Cardiac muscle cell (in vitro differentiated cells and primary cell): Measurements from ENCODE around the gene CNTNAP2. TPM values are rescaled to one million over a fixed set of nuclear protein-coding genes. Genes with fewer than 3 reads are reported as not detected.

ENCODE experiments used
- DNase-seq, 2 donors: peaks; one replicate each; pipeline versions ENCODE4 v3.0.0 to v3.0.0-alpha.2; 2010 to 2017; ENCODE audit warnings: low read depth in 1 of 2, low spot score in 1 of 2
- H3K27ac ChIP-seq: fragments of 200-600 bp; sonication (generic); 2 replicates; pipeline ENCODE4 v1.5.1; 2016
- H3K27me3 ChIP-seq: fragments of 200-600 bp; sonication (generic); 2 replicates; pipeline ENCODE4 v1.6.0; 2016; ENCODE audit warnings: control low read depth
- H3K36me3 ChIP-seq: fragments of 200-600 bp; sonication (generic); 2 replicates; pipeline ENCODE4 v1.5.1; 2016; ENCODE audit warnings: control low read depth
- H3K4me1 ChIP-seq: fragments of 200-600 bp; sonication (generic); 2 replicates; pipeline ENCODE4 v1.8.1; 2017; ENCODE audit warnings: low read depth, mild to moderate bottlenecking, mixed run types
- H3K4me3 ChIP-seq: fragments of 200-600 bp; sonication (generic); 2 replicates; pipeline ENCODE4 v1.5.1; 2016; ENCODE audit warnings: mild to moderate bottlenecking
- H3K9me3 ChIP-seq: fragments of 200-600 bp; sonication (generic); 2 replicates; pipeline ENCODE4 v1.5.1; 2017; ENCODE audit warnings: low read depth, mild to moderate bottlenecking, control low read depth
- polyA plus RNA-seq: library from polyadenylated mRNA; unstranded; fragments of >200 nt; fragmentation: Nextera tagmentation; extraction: Ambion mirVana; gene quantifications from 2 replicates; pipeline ENCODE4 v1.2.1, GENCODE V29; 2016
- total RNA-seq: library from RNA; depleted of rRNA; stranded (reverse); fragments of >200 nt; gene quantifications from 2 replicates; pipeline ENCODE4 v1.2.3, GENCODE V29; 2016
- TF ChIP-seq, protein P1 (sequence below): IDR thresholded peaks from 2 replicates; pipeline ENCODE4 v1.5.1; 2012; ENCODE audit warnings: low read depth, mild to moderate bottlenecking, low read length

Gene CNTNAP2
- total and polyA plus RNA-seq, 2 experiments from 2014 or later = 4.8 to 5.1 TPM

DNA sequence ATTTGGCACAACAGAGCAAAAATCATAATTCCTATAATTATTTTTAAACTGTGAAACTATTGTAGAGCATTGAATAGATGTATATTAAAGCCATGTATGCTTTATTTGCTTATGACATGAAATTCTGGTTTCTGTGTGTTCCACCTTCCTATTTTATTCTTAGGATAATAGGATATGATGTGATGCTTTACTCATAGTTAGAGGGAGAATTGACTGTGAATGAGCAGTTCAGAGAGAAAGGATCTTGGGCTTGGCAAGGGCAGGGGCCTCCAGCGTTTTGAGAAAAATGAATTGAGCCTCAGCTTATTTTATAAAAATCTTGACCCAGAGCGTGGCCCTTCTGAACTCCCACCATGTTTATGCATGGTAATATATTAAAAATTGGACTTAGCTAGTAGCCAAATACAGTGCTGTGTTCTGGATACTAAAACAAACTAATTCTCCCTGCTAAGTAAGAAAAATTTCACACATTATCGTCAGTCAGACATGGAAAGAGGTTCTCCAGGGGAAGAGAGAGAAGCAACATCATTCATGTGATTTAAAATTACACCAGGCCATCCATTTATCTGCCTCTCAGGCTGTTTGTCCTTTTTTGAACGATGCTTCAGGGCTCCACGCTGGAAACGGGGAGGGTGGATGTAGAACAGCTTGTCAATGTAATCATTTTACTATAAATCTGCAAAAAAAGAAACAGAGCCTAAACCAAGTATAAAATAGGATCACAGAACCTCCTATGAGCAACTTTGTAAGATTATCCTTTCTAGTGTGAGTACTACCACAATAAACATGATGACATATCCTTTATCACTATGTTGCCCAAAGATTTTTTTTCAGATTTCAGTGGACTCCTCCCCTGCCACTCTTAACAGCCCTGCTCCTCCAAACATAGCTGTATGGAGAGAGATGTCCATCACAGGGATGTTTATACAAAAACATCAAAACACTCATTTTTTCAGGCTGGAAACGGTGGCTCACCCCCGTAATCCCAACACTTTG lies 2215.9 kb downstream of the CNTNAP2 start:
- Histone ChIP-seq H3K9me3 (no peaks in the 10 kb centered on the region), H3K4me1 (peaks cover 9% of the 10 kb centered on the region), H3K27me3 (no peaks in the 10 kb centered on the region), H3K36me3 (no peaks in the 10 kb centered on the region), H3K27ac (no peak overlapping the region), H3K4me3 (no peak overlapping the region)
- TF ChIP-seq, protein P1, sequence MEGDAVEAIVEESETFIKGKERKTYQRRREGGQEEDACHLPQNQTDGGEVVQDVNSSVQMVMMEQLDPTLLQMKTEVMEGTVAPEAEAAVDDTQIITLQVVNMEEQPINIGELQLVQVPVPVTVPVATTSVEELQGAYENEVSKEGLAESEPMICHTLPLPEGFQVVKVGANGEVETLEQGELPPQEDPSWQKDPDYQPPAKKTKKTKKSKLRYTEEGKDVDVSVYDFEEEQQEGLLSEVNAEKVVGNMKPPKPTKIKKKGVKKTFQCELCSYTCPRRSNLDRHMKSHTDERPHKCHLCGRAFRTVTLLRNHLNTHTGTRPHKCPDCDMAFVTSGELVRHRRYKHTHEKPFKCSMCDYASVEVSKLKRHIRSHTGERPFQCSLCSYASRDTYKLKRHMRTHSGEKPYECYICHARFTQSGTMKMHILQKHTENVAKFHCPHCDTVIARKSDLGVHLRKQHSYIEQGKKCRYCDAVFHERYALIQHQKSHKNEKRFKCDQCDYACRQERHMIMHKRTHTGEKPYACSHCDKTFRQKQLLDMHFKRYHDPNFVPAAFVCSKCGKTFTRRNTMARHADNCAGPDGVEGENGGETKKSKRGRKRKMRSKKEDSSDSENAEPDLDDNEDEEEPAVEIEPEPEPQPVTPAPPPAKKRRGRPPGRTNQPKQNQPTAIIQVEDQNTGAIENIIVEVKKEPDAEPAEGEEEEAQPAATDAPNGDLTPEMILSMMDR = no peak
- no peak for DNase-seq

DNA sequence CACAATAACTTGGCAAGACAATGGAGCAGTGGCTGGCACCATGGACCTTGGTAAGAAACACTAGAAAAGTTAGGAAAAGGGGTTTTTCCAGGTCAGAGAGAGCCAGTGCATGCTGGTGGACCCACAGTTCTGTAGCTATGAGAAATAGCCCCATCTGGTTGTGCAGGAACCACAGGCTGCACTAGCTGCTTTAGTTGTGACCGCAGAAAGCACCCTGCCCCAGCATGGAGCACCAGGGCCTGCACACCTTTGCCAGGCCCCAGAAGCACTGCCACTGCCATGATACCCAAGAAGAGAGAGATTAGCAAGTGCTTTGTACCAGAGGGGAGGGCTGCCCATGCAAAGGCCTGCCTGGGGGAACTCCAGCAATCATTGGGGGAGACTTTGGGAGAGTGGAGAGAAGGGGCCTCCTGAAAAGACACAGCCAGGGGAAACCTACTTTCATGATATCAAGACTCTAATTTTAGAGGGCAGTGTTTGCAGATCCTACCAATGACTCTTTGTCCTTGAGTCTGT lies 2217.9 kb downstream of the CNTNAP2 start:
- DNase-seq = no peak
- no peaks in the 10 kb centered on the region for H3K27me3 ChIP-seq
- no peak overlapping the region for H3K4me3 ChIP-seq
- H3K36me3 ChIP-seq = no peaks in the 10 kb centered on the region
- no peak overlapping the region for H3K27ac ChIP-seq
- no peaks in the 10 kb centered on the region for H3K9me3 ChIP-seq
- TF ChIP-seq, protein P1 = no peak
- H3K4me1 ChIP-seq = peaks cover 9% of the 10 kb centered on the region

DNA sequence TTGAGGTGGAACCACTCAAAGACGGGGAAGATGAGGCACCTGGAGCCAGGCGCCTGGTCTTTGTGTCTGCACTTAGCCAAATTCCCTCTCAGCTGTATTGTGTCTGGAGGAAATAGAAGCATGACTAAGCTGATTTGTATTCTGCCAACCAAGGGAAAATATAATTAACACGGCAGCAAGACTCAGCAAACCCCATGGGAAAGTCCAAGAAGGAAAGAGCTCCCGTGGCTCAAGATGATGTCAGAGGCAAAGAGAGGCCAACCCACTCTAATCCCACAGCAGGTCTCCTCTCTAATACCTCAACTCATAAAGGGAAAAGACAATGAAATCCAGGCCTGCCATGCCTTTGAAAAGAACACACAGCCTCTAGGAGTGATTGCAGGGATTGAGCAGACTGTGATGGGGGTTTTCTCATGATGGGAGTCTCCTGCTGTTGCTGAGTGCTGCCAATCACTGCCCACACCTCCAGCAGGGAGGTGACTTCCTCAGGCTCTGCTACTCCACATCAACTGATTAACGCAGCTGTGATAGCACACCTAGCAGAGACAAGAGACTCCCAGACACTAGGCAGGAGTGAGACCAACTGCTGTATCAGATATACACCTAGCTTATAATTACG lies 2218.5 kb downstream of the CNTNAP2 start:
- Histone ChIP-seq H3K4me1 (peaks cover 9% of the 10 kb centered on the region), H3K36me3 (no peaks in the 10 kb centered on the region), H3K9me3 (no peaks in the 10 kb centered on the region), H3K27me3 (no peaks in the 10 kb centered on the region), H3K4me3 (no peak overlapping the region), H3K27ac (no peak overlapping the region)
- TF ChIP-seq, protein P1 = no peak
- peak in 1 of 2 donors; percentile 50 for DNase-seq

DNA sequence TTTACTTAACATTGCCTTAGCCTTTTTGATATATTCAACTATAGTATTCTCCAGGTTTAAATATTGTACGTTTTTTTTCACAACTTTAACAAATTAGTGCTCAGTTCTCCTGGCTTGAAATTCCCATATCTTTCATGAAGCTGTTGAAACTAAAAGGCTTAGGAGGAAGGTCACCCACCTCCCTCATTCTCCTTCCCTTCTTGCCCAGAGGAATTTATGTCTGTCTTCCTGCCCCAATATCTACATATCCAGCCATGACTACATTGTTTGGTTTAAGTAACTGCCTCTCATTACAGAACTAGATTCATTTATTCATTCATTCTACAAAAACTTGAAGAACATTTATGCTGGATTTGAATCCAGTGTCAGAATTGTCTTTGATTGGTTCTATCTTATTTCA lies 2219.2 kb downstream of the CNTNAP2 start:
- TF ChIP-seq, protein P1 = no peak
- Histone ChIP-seq H3K27me3 (no peaks in the 10 kb centered on the region), H3K27ac (no peak overlapping the region)

DNA sequence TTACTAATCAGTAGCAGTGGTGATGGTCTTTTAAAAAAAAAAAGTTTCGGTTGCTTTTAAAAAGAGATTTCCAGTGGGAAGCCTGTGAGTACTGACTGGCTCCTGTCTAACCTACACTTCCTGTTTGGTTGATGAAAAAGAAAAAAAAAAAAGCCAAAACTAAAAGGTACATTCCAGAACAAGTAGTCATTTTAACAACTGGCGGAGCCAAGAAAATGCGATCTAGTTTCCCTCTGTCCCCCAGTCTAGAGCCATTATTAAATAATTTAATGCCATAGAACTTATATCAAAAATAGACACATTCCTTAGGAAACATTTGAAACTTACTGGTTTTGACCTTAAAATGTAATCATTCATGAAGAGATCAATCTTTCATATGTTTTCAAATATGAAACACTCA lies 2219.8 kb downstream of the CNTNAP2 start:
- TF ChIP-seq, protein P1 = no peak
- no peak for DNase-seq

More for the DNA sequence above, 2219.2 kb downstream of the CNTNAP2 start:
- H3K9me3 ChIP-seq = no peaks in the 10 kb centered on the region
- H3K4me3 ChIP-seq = no peak overlapping the region
- H3K4me1 ChIP-seq = peaks cover 16% of the 10 kb centered on the region
- no peak for DNase-seq
- H3K36me3 ChIP-seq = no peaks in the 10 kb centered on the region

More for the DNA sequence above, 2219.8 kb downstream of the CNTNAP2 start:
- Histone ChIP-seq H3K4me3 (no peak overlapping the region), H3K36me3 (no peaks in the 10 kb centered on the region), H3K27ac (no peak overlapping the region), H3K27me3 (no peaks in the 10 kb centered on the region), H3K4me1 (peaks cover 16% of the 10 kb centered on the region), H3K9me3 (no peaks in the 10 kb centered on the region)
